Stimulated activated CD4-positive, alpha-beta T cell treated with anti-CD3 and anti-CD28 coated beads, Interleukin-15, amount 100 ng/mL, for 48 hours (primary cell): ENCODE results near the gene PEX11A.
A peak's percentile ranks its signal among the peaks of the same experiment; 100 is the strongest.

Experiments
- DNase-seq, 2 donors: peaks; one replicate each; pipeline ENCODE4 v3.0.0-alpha.2; 2020; ENCODE audit warnings: low read depth in 2 of 2

PEX11A gene

GRCh38 chr15:89654847-89655805, 35.4 kb downstream of the PEX11A start, which contains the start of gene KIF7:
Gene KIF7, minus strand, starts transcription at chr15:89655467. Its CDS starts 2,537 bp downstream, at chr15:89652930.
- peak in 1 of 2 donors; percentile 8 for DNase-seq

GRCh38 chr15:89654301-89654761, 36.2 kb downstream of the PEX11A start:
- DNase-seq = no peak

GRCh38 chr15:89653578-89653977, 37.0 kb downstream of the PEX11A start:
- DNase-seq = no peak

- DNase-seq = no peak
Measured at GRCh38 chr15:89652666-89653065, 37.9 kb downstream of the PEX11A start.

- no peak for DNase-seq
Measured at GRCh38 chr15:89652131-89652530, 38.4 kb downstream of the PEX11A start.

- DNase-seq = no peak
Measured at GRCh38 chr15:89649716-89650115, 40.8 kb downstream of the PEX11A start.

GRCh38 chr15:89649013-89649625, 41.4 kb downstream of the PEX11A start:
- no peak for DNase-seq

GRCh38 chr15:89648106-89649012, 42.2 kb downstream of the PEX11A start:
- DNase-seq = no peak

- DNase-seq = peak; percentile 43 to 65
Measured at GRCh38 chr15:89647191-89647851, 43.2 kb downstream of the PEX11A start.

GRCh38 chr15:89646416-89647141, 44.0 kb downstream of the PEX11A start:
- no peak for DNase-seq

- DNase-seq = no peak
Measured at GRCh38 chr15:89645680-89646079, 44.9 kb downstream of the PEX11A start.

- DNase-seq = no peak
Measured at GRCh38 chr15:89642106-89642505, 48.4 kb downstream of the PEX11A start.

- DNase-seq = no peak
Measured at GRCh38 chr15:89641053-89641452, 49.5 kb downstream of the PEX11A start.

GRCh38 chr15:89640245-89640644, 50.3 kb downstream of the PEX11A start:
- DNase-seq = no peak

- no peak for DNase-seq
Measured at GRCh38 chr15:89633585-89633984, 57.0 kb downstream of the PEX11A start.

GRCh38 chr15:89632563-89633430, 57.8 kb downstream of the PEX11A start:
- no peak for DNase-seq

- no peak for DNase-seq
Measured at GRCh38 chr15:89631902-89632264, 58.7 kb downstream of the PEX11A start.
